Fibroblast of lung (primary cell): ENCODE measurements around the gene CNTN4. TPM values are rescaled to one million over a fixed set of nuclear protein-coding genes. Genes with fewer than 3 reads are reported as not detected.
"Not testable (repeated sequence)": the region's sequence is repeated elsewhere in the genome, so short reads cannot be mapped to it uniquely, and the experiment has no call there.

Experiments used
- DNase-seq, 2 donors: peaks; one replicate each; pipeline versions ENCODE4 v3.0.0 to v3.0.0-alpha.2; 2010; ENCODE audit warnings: low read depth in 2 of 2
- H2AFZ ChIP-seq: 2 replicates; pipeline ENCODE4 v1.5.1; 2012; ENCODE audit warnings: low read length, control low read depth, inconsistent platforms
- H3K27ac ChIP-seq: 2 replicates; pipeline ENCODE4 v1.5.1; 2011; ENCODE audit warnings: low read length, control low read depth; ENCODE audit not compliant: insufficient read depth
- H3K27me3 ChIP-seq: 2 replicates; pipeline ENCODE4 v1.5.1; 2011; ENCODE audit warnings: mild to moderate bottlenecking, low read length; ENCODE audit not compliant: control insufficient read depth, insufficient read depth
- H3K36me3 ChIP-seq: 2 replicates; pipeline ENCODE4 v1.5.1; 2011; ENCODE audit warnings: low read length; ENCODE audit not compliant: control insufficient read depth, insufficient read depth
- H3K4me1 ChIP-seq: 2 replicates; pipeline ENCODE4 v1.5.1; 2011; ENCODE audit warnings: low read length; ENCODE audit not compliant: control insufficient read depth, insufficient read depth; ENCODE audit errors: extremely low read depth
- H3K4me2 ChIP-seq: 2 replicates; pipeline ENCODE4 v1.5.1; 2011; ENCODE audit warnings: low read length, control low read depth; ENCODE audit not compliant: insufficient read depth; ENCODE audit errors: extremely low read depth
- H3K4me3 ChIP-seq, 4 experiments: fragments of 200-600 bp in 1 of 4; sonication (generic) in 1 of 4; replicated peaks in 1 of 4; 2 replicates each; pipeline ENCODE4 v1.5.1; 2011 to 2016; ENCODE audit warnings: low read length in 4 of 4, low read depth in 3 of 4, mild to moderate bottlenecking in 3 of 4, control low read depth in 2 of 4, inconsistent platforms in 1 of 4, mixed read lengths in 1 of 4; ENCODE audit not compliant: insufficient read depth in 1 of 4; ENCODE audit errors: control extremely low read depth in 1 of 4
- H3K79me2 ChIP-seq: 2 replicates; pipeline ENCODE4 v1.5.1; 2012; ENCODE audit warnings: mild to moderate bottlenecking, low read length, inconsistent platforms; ENCODE audit not compliant: control insufficient read depth, insufficient read depth
- H3K9ac ChIP-seq: 2 replicates; pipeline ENCODE4 v1.5.1; 2011; ENCODE audit warnings: mild to moderate bottlenecking, low read length, control low read depth; ENCODE audit not compliant: insufficient read depth
- H3K9me3 ChIP-seq: 2 replicates; pipeline ENCODE4 v1.5.1; 2012; ENCODE audit warnings: low read depth, low read length; ENCODE audit not compliant: control insufficient read depth, insufficient read depth
- H4K20me1 ChIP-seq: 2 replicates; pipeline ENCODE4 v1.5.1; 2011; ENCODE audit warnings: low read length; ENCODE audit not compliant: control insufficient read depth, insufficient read depth; ENCODE audit errors: extremely low read depth
- EZH2 ChIP-seq: IDR thresholded peaks from 2 replicates; pipeline ENCODE4 v1.5.1; 2012; ENCODE audit warnings: low read length, control low read depth, mild to moderate bottlenecking; ENCODE audit errors: missing control alignments
- polyA plus RNA-seq, 2 donors: library from polyadenylated mRNA; depleted of rRNA in 1 of 2; stranded (reverse) in 1 of 2; unstranded in 1 of 2; fragments of >200 nt; gene quantifications; 2 replicates each; pipeline ENCODE4 v1.2.1, GENCODE V29; 2011 to 2012; ENCODE audit warnings: missing spikeins in 1 of 2
- total RNA-seq: library from RNA; depleted of rRNA; stranded (reverse); fragments of >200 nt; gene quantifications from 2 replicates; pipeline ENCODE4 v1.2.1, GENCODE V29; 2014
- TF ChIP-seq, protein P1 (sequence below), 2 donors: IDR thresholded peaks in 1 of 2; conservative IDR thresholded peaks in 1 of 2; 1 replicate in 1 of 2; 2 replicates in 1 of 2; pipeline ENCODE4 v1.5.1; 2011 to 2012; ENCODE audit warnings: low read length in 2 of 2, control low read depth in 1 of 2, inconsistent platforms in 1 of 2, low read depth in 1 of 2, mild to moderate bottlenecking in 1 of 2

The CNTN4 gene
- total and polyA plus RNA-seq, 2 donors (not counting 1 experiment from before 2014, with no cell fraction given), result 0.17 to 0.69 TPM

DNA sequence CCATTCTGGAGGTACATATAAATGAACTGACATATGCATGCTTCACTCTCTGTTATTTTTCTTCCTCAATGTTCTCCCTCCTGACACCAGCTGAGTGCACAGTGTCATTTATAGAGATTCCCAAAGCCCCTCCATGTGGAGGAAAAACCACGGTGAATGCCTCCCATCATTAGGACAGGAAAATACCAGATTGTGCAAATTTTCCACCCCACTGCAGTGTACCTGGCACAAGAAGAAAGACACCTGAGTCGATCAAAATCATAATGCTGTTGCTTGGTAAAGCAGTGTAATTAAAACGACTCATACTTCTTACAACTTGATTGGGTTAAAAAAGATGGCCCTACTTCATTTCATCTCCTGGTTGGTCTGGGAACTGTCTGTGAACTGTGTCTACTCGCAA, 720.9 kb downstream of the CNTN4 start:
- no peak overlapping the region for H3K9ac ChIP-seq
- no peak overlapping the region for H3K4me3 ChIP-seq
- TF ChIP-seq, protein P1, sequence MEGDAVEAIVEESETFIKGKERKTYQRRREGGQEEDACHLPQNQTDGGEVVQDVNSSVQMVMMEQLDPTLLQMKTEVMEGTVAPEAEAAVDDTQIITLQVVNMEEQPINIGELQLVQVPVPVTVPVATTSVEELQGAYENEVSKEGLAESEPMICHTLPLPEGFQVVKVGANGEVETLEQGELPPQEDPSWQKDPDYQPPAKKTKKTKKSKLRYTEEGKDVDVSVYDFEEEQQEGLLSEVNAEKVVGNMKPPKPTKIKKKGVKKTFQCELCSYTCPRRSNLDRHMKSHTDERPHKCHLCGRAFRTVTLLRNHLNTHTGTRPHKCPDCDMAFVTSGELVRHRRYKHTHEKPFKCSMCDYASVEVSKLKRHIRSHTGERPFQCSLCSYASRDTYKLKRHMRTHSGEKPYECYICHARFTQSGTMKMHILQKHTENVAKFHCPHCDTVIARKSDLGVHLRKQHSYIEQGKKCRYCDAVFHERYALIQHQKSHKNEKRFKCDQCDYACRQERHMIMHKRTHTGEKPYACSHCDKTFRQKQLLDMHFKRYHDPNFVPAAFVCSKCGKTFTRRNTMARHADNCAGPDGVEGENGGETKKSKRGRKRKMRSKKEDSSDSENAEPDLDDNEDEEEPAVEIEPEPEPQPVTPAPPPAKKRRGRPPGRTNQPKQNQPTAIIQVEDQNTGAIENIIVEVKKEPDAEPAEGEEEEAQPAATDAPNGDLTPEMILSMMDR (conservative IDR thresholded peaks at IDR 0.05 in 1 of 2, IDR thresholded peaks at IDR 0.05 in 1 of 2; ENCODE audit: low read depth in 1 of 2, low read length in 2 of 2), result no peak
- no peak for TF ChIP-seq EZH2
- DNase-seq, result no peak
- H3K4me1 ChIP-seq, result no peaks in the 10 kb centered on the region
- no peaks in the 10 kb centered on the region for H4K20me1 ChIP-seq
- no peaks in the 10 kb centered on the region for H3K27me3 ChIP-seq
- H3K9me3 ChIP-seq, result no peaks in the 10 kb centered on the region
- no peak overlapping the region for H3K4me2 ChIP-seq
- H3K27ac ChIP-seq, result no peak overlapping the region
- no peaks in the 10 kb centered on the region for H3K79me2 ChIP-seq
- no peaks in the 10 kb centered on the region for H3K36me3 ChIP-seq
- no peak overlapping the region for H2AFZ ChIP-seq

DNA sequence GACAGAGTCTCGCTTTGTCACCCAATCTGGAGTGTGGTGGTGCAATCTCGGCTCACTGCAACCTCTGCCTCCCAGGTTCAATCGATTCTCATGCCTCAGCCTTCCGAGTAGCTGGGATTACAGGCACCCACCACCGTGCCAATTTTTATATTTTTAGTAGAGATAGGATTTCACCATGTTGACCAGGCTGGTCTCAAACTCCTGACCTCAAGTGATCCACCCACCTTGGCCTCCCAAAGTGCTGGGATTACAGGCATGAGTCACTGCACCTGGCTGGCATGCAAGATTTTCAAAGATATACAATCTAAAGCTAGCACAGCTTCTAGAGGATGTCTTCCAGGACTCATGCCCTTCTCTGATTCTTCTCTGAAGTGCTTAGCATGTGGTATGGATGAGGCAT, 722.3 kb downstream of the CNTN4 start:
- H3K9me3 ChIP-seq, H3K27ac ChIP-seq, H3K79me2 ChIP-seq, DNase-seq, H2AFZ ChIP-seq, H3K4me2 ChIP-seq, H3K4me1 ChIP-seq, H3K36me3 ChIP-seq, H3K4me3 ChIP-seq, H4K20me1 ChIP-seq, H3K9ac ChIP-seq, H3K27me3 ChIP-seq: not testable (repeated sequence)

DNA sequence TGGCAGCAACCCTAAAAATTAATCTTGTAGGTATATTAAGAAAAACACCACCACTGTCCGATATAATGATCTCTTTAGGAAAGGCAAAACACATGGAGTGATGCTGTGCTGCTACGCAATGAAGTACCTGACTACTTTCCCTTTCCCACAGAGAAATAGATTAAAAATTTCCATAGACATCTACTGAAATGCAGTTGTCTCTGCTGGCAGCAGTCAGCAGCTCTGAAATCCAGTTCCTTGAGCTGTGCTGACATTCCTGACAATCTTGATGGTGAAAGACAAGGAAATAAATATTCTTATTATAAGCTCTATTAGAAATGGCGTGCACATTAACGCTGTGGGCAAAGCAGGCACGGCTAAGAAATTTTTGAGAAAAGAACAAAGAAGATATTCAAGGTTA, 723.9 kb downstream of the CNTN4 start:
- Histone ChIP-seq H3K4me3 (no peak overlapping the region), H3K27me3 (no peaks in the 10 kb centered on the region), H4K20me1 (no peaks in the 10 kb centered on the region), H3K9me3 (no peaks in the 10 kb centered on the region), H3K9ac (no peak overlapping the region), H2AFZ (no peak overlapping the region), H3K36me3 (no peaks in the 10 kb centered on the region), H3K27ac (no peak overlapping the region), H3K4me1 (no peaks in the 10 kb centered on the region), H3K79me2 (no peaks in the 10 kb centered on the region), H3K4me2 (no peak overlapping the region)
- no peak for DNase-seq
- no peak for TF ChIP-seq EZH2
- TF ChIP-seq, protein P1 (conservative IDR thresholded peaks at IDR 0.05 in 1 of 2, IDR thresholded peaks at IDR 0.05 in 1 of 2; ENCODE audit: low read depth in 1 of 2, low read length in 2 of 2), result no peak
